SIG-M5 (cell line): Measurements from ENCODE around the gene PKN1.
A peak's percentile ranks its signal among the peaks of the same experiment; 100 is the strongest.
"Not testable (repeated sequence)": the region's sequence is repeated elsewhere in the genome, so short reads cannot be mapped to it uniquely, and the experiment has no call there.

ENCODE experiments used
- DNase-seq: peaks from one replicate; lab custom pipeline; 2025; lab: John Stamatoyannopoulos, UW

Gene PKN1

GRCh38 chr19:14432791-14433553 is at the start of gene PKN1:
TSS of gene PKN1 (plus strand) at chr19:14433306. CDS start at chr19:14433522, 216 bp downstream.
- no peak for DNase-seq

GRCh38 chr19:14383661-14384555 is 49.2 kb upstream of the PKN1 start:
- DNase-seq = no peak

GRCh38 chr19:14385492-14385891 is 47.6 kb upstream of the PKN1 start:
- no peak for DNase-seq

- DNase-seq = no peak
Observed at GRCh38 chr19:14390548-14390947, 42.6 kb upstream of the PKN1 start.

GRCh38 chr19:14391156-14391821 is 41.8 kb upstream of the PKN1 start:
- DNase-seq = no peak

GRCh38 chr19:14393329-14393728 is 39.8 kb upstream of the PKN1 start:
- DNase-seq = no peak

GRCh38 chr19:14394167-14394566 is 38.9 kb upstream of the PKN1 start:
- DNase-seq = no peak

GRCh38 chr19:14395262-14395661 is 37.8 kb upstream of the PKN1 start:
- DNase-seq = no peak

- DNase-seq = no peak
Observed at GRCh38 chr19:14395710-14396336, 37.3 kb upstream of the PKN1 start.

- DNase-seq = not testable (repeated sequence)
Observed at GRCh38 chr19:14396730-14397129, 36.4 kb upstream of the PKN1 start.

GRCh38 chr19:14397168-14397567 is 35.9 kb upstream of the PKN1 start:
- not testable (repeated sequence) for DNase-seq

- no peak for DNase-seq
Observed at GRCh38 chr19:14400951-14401431, 32.1 kb upstream of the PKN1 start.

GRCh38 chr19:14401468-14402195 is 31.5 kb upstream of the PKN1 start:
- no peak for DNase-seq

- DNase-seq = no peak
Observed at GRCh38 chr19:14402332-14403144, 30.6 kb upstream of the PKN1 start.

- not testable (repeated sequence) for DNase-seq
Observed at GRCh38 chr19:14403145-14403930, 29.8 kb upstream of the PKN1 start.

GRCh38 chr19:14404312-14404711 is 28.8 kb upstream of the PKN1 start:
- DNase-seq = no peak

GRCh38 chr19:14405380-14405757 is 27.7 kb upstream of the PKN1 start:
- DNase-seq = no peak

GRCh38 chr19:14405758-14406644 is 27.1 kb upstream of the PKN1 start:
- DNase-seq = peak; percentile 39
